GM18868 (cell line): ENCODE data around the gene WIPF3.

Source experiments
- ATAC-seq: cut with Tn5 transposase; IDR thresholded peaks from one replicate; pipeline ENCODE4 v1.9.1; 2021; ENCODE audit warnings: mild to moderate bottlenecking, moderate library complexity; ENCODE audit not compliant: unreplicated experiment

WIPF3 gene, protein sequence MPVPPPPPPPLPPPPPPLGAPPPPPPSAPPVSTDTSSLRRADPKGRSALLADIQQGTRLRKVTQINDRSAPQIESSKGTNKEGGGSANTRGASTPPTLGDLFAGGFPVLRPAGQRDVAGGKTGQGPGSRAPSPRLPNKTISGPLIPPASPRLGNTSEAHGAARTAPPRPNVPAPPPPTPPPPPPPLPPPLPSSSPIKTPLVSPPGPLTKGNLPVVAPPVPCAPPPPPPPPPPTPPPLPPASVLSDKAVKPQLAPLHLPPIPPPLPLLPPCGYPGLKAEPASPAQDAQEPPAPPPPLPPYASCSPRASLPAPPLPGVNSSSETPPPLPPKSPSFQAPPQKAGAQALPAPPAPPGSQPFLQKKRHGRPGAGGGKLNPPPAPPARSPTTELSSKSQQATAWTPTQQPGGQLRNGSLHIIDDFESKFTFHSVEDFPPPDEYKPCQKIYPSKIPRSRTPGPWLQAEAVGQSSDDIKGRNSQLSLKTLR

DNA sequence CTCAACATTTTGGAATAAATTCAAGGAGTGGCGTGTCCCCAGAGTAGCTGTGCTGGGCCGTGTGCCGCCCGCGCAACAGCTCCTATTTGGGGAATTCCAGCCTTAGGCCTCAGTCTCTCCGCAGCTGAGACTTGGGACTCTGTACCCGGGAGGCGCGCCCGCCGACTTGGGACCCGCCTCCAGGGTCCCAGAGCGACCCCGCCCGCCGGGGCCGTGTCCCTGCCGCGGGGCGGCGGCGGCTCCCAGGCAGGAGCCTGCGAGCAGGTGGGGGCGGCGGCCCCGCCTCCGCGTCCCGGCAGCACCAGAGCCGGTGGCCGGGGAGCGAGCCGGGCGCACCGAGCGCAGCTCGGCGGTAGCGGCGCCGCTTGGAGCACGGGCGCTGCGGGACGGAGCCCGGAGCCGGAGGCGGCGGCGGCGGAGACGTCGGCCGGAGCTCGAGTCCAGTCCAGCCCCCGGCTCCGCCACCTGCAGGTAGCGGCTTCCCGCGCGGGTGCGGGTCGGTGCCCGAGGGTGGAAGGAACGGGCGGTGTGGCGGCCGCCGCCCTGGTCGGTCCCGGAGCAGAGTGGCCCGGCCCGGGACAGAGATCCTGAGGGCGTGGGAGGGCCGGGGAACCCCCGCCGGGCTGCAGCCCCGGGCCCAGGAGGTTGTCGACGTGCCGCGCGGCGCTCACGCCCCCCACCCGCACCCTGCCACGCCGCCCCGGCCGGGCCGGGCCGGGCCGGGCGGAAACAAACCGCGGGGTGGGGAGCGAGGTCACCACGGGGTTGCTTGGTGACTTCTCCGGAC is at the start of gene WIPF3:
WIPF3 (plus strand) TSS at position 301 of the 787 bp plus-strand sequence. CDS start 28,217 bp downstream, outside the sequence.
- no peak for ATAC-seq

DNA sequence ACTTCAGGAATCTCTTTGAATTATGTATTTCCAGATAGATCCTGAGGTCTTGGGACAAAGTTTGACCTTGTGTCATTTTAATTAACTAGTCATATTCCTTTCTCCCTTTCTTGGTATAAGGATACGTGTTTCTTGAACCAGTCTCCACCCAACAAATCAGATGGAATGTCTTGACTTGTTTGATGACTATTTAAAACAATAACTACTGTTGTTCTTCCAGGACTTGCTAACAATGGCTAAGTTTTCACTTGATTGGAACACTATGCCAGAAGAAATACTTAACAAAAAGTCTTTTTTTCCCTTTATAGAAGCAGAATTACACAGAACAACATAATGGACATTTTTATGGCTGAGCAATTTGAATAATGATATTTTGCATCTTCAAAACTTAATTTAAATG is 43.0 kb upstream of the WIPF3 start:
- ATAC-seq = no peak

DNA sequence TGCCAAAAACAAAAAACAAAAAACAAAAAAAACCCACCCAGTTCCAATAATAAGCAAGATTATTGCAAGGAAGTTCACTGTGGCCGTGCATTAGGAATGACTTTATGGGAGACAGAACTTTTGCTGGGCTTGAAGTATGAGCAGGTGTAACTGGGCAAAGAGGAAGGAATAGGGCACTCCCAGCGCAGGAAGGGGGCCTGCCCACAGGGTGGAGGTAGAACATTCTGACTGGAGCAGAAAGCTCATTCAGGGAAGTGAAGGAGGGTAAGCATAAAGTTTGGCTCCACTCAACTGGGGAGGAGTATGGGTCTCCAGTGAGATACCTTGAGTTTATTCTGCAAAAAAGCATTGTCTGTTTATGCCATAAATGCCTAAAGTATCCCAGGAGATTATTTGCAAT is 42.1 kb upstream of the WIPF3 start:
- ATAC-seq = no peak

DNA sequence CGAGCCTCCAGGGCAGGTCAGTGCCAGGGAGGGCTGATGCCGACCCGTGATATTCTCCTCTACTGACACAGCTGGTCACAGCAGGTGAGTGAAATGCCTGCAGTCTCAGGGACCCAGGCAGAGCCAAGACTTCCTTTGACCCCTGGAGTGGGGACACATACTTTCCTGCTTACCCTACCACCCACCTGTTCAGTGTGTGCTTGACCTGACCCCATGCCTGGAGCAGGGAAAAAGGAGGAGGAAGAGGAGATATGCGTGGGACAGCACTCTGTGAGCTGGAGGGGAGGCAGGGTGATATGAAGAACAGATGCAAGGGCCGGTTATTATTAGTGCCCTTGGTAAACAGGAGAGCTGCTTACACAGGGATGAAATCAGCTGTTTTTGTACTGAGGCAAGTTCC is 40.8 kb upstream of the WIPF3 start:
- ATAC-seq = no peak

DNA sequence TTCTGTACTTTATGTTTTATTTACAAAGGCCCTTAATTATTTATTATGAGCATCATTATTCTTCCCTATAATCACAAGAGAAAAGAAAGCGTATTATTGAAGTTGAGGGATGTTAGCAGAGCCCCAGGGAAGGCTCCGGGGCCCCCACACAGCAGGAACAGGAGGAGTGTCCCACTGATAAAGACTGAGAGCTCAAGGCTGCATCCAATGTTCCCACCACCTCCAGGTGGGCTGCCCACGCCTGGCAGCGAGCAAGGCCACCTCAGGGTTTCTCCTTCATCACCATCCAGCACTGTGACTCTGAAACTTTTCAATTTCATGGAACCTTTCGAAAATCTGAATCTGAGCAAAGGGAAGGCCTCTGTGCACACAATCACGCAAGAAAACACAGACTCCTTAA is 35.9 kb upstream of the WIPF3 start:
- no peak for ATAC-seq

DNA sequence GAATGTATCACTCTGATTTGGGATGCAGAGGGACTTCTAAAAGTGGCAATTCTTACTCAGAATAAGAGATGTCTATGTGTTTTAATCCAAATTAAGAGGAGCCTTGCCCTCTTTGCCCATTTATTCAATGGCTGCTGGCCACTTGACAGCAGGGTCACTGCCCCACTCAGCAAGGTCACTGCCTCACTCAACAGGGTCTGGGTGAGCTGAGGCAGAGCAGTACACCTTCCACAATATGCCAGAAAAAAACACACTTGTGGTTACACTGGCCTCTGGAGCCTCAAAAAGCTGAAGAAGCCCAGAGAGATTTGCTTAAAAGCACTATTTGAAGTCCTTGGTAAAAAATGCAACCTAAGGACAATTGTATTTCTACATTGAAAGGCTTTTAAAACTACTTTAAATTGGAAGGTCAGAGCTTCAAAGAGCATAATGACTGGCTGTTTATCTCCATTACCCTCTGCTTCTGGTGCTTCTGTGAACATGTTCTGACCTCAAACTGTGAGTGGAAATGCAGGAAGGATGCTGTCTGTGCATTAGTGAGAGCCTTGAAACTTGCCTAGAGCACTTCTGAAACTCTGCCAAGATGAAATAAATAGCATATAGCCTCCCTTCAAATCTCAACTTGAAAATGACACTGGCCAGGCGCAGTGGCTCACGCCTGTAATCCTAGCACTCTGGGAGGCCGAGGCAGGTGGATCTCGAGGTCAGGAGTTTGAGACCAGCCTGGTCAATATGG is 35.1 kb upstream of the WIPF3 start:
- ATAC-seq = no peak

DNA sequence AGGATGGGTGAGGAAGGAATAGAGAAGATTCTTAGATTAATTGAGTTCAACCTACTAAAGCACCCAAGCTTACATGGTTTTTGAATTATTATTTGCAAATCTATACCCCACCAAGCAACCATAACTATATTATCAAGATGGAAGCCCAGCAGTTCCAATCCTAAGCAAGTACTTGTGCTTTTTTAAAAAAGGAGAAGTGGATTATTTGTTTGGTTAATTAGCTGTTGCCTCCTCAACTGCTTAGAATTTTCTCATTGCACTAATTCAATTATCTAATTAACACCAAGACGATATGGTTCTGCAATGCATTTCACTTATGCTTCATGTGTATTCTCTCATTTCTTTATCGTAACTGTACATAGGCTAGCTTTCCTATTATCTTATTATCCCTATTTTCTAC is 27.3 kb upstream of the WIPF3 start:
- no peak for ATAC-seq

DNA sequence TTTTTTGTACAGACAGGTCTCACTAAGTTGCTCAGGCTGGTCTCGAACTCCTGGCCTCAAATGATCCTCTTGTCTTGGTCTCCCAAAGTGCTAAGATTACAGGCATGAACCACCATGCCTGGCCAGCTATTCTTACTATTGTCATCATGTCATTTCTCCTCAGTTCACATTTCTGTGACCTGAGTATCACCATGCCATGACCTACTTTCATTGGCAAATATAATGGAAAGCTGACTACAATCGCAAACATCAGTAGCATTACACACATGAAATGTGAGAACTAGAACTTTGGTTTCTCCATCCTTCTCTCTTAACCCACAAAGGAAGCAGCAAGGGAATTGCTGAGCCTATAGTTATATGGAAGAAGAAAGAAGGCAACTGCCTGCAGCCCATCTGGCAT is 26.0 kb upstream of the WIPF3 start:
- no peak for ATAC-seq

DNA sequence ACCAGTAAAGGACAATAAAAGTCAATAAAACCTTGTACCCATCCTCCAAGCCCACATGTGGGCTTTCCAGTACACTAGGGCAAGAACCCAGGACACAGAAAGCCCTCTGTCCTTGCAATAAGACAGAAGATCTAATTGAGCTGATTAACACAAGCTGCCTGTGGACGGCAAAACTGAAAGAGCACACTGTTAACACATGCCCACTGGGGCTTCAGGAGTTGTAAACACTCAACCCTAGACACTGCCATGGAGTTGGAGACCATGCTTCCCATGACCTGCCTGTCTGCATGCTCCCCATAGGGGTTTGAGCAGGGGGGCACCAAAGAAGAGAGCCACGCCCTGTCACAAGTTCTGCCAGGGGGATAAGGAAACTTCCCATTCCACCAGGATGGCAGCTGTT is 22.6 kb upstream of the WIPF3 start:
- no peak for ATAC-seq

DNA sequence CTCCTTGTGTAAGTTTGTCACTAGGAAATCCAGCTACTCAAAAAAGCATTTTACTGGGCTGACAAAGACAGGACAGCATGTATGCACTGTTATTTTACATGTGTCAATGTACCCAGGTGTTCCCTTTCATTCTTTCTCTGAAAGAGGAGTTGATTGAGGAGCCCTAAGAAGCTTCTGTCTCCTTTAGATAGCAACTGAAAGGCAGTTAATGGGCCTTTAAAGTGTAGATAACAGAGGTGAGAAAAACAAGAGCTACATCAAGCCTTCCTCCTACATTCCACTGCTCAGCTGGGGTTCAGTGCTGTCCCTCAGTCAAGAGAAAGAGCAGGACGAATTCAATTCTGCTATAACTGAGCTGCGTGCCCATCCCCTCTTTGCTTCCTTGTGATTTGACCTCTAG is 12.8 kb upstream of the WIPF3 start:
- ATAC-seq = no peak

DNA sequence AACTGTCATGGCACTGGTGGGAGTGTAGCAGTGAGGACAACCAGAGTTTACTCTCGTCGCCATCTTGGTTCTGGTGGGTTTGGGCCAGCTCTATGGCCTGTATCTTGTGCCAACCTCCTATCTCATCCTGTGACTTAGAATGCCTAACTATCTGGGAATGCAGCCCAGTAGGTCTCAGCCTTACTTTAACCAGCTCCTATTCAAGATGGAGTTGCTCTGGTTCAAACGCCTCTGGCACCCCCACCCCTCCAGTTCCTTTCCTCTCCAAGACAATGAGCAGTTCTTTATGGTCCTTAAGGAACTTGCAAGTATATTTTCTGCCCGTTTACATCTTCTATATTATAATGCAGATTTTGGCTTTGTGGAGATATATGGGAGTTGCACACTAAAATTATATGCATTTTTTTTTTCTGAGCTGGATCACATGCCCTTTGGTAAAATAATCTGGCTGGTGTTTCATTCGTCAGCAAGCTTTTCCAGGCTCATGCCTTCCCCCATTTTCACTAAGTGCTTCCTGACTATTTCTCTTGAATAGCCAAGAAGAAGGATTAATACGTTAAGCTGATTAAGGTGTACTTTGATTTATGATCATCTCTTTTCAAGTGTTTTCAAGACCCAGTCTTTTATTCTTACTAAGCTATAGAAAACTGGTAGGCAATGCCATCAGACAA is 11.2 kb upstream of the WIPF3 start:
- ATAC-seq = no peak

DNA sequence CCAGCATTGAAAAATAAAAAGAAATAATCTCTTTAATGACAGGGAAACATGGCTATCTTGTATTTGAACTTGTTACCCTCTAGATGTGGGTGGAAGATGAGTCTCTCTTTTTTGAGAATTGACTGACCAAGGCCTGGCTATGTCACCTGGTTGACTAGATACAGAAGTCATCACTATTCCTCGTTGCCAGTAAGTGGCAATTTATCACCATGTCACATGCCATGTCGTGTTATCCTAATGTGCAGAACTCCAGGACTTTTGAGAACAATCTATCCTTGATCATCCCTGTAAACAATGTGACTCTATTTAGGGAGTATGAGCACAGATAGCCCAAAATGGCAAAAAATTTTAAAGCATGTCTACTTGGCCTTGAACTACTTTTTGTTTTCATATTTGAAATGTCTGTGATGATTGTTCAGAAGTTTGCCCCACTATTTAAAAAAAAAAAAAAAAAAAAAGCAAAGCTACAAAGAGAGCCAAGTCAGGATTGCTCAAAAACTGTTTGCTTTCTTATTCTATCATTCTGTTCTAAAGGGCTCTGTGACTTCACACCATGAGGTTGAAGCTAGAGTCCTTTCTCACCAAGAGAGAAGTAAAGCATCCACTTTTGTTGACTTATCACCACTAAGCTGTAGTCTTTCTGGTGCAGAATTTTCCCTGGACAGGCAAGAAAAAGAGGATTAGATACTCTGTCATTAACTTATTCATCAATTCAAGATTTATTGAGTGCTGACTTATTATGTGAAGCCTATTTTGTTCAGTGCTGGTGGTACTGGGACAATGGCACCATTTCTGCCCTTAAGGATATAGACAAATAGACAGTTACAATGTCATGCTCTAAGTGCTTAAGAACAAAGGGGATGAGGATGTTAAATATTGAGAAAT is 10.4 kb upstream of the WIPF3 start:
- ATAC-seq = no peak

DNA sequence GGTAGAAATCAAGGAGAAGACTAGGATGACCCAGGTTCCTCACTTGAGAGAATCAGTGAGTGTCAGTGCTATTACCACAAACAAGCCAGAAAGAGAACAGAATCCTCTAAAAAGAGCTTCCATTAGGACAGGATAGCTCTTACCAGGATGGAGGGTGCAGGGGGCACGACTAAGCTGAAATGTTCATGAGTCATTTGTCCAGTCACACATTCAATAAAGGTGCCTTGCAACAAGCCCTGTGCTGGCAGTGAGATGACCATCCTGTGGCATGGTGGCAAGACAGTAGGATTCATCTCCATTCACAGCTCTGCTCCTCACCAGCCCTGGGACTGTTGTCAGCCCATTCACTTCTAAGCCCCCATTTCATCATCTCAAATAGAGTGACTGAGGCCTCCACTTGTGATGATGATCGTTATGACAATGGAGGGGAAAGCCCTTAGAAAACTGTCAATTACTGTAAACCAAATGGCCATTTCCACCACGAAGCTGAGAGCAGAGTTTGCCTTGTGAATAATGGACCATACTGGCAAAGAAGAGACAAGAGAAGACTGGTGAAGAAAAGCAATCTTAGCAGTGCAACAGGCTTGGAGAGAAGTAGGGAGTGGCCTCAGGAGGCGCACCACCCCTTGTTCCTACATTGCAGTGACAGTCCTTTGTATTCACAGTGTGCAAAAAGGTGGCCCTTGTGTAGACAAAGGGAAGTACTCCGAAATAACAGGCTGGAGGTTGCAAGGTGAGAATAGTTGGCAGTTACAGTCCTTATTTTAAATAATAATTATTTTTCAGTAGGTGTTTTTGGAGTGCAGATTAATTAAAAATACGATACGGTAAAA is 9.0 kb upstream of the WIPF3 start:
- no peak for ATAC-seq

DNA sequence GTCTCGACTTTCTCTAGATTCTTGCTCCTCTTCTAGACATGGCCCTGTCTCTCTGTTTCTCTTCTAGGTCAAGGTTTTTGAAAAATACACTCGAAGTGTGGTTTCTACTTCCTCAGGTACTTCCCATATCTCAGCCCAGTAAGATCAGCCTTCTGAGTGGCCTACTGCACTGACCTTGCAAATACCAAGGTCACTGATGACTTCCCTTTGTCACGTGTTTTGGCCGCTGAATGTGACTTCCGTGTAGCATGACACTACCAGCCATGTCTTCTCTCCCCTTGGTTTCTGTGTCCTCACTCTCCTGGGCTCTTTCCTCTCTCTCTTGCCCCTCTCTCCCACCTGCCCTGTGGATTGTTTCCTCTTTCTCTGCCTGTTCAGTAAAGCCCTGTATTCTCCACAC is 7.9 kb upstream of the WIPF3 start:
- ATAC-seq = no peak

DNA sequence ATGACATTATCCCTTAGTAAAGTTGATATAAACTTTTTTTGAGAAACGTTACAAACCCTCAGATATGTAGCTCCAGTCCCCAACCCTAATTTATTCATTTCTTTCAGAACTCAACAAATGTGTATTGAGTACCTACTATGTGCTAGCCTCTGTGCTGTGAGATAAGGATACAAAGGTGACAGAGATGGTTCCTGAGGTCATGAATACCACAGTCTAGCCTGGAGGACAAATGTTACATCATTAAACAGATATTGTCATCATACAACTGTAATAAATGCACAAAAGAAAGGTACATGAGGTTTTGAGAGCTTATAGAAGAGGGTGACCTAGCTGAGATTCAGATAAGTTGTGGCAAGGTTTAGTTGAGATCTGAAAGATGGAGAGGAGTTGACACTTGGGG is 4.4 kb upstream of the WIPF3 start:
- ATAC-seq = no peak

DNA sequence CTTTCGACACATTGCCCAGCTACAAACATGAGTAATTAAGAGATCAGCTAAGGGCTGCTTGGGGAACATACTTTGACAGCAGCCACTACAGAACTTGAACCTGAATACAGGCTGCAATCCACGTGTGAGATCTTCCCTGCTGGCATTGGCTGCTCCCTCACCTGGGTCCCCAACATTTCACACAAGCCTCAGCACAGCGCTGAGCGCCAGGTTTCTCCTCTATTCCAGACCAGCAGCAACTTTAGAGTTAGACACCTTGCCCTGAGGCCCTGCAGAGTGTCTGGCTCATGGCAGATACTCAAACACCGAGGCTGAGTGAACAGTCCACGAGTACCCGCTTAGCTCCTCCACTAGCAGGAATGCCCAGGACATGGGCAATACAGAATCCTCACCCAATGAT is 1.3 kb upstream of the WIPF3 start:
- ATAC-seq = no peak

DNA sequence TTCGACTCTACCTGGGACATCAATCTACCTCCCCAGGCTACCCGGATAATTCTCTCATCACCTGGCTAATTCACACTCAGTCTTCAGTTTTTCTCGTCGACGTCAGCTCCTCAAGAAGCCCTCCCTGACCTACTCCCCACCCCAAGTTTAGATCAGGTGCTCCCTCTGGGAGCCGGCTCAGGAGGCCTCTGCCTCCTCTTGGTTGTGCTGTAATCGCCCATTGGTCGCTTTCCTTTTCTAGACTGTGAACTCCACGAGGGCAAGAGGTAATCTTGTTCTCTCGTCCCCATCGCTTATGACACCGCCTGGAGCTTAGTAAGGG is 461 bp upstream of the WIPF3 start:
- ATAC-seq = no peak

DNA sequence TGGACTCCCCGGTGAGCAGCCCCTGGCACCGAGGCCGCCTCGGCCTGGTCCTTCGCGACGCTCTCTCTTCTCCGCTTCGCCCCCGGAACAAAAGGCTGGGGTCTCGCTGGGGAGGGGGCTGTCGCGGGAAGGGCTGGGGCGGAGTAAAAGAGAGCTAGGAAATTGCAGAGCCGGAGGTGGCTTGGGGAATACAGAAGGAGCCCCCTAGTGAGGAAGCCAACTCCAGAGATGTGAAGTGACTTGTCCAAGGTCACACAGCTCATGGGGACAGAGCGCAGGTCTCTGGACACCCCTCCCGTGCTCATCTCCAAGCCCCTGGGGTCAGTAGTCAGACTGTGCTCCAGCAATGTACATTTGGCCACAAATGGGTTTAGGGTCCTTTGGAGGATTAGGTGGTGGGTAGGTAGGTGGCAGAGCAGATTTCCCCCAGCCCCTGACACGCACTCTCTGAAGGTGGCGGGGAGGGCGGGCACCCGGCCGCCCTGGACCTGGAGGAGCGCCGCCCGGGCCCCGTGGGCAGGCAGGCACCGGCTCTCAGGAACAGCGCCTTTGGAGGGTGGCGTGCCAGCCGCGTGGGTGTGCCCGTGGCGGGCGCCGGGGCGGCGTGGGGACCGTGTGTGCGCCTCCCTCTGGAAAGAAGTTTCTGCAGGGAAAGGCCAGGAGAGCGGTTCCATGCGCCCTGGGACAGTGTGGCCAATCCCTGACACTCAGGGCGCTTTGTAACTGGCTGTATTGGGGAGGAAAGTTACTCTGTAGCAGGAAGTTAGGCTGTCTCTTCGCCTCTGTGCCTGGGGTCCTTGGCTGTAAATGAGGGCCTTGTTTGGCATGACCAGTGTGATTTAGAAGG is 910 bp downstream of the WIPF3 start:
- ATAC-seq = no peak
